SK-N-SH treated with all-trans-retinoic acid at 6 μM for 48 hours (cell line): ENCODE results near the gene SLAMF1.

ENCODE experiments used
- CSDC2 ChIP-seq: fragments of 250-450 bp; sonication (Bioruptor Pico); IDR thresholded peaks from 2 replicates; pipeline ENCODE4 v1.5.0; 2020; ENCODE audit warnings: mild to moderate bottlenecking, moderate library complexity
- GLIS3 ChIP-seq: fragments of 250-450 bp; sonication (Bioruptor Pico); IDR thresholded peaks from 2 replicates; pipeline ENCODE4 v1.5.0; 2020; ENCODE audit warnings: mild to moderate bottlenecking, moderate library complexity
- OSR1 ChIP-seq: fragments of 250-450 bp; sonication (Bioruptor Pico); IDR thresholded peaks from 2 replicates; pipeline ENCODE4 v1.8.0; 2022; ENCODE audit warnings: moderate library complexity, mild to moderate bottlenecking, inconsistent platforms
- ZFP3 ChIP-seq: fragments of 250-450 bp; sonication (Bioruptor Pico); IDR thresholded peaks from 2 replicates; pipeline ENCODE4 v1.5.0; 2020; ENCODE audit warnings: mild to moderate bottlenecking, moderate library complexity
- ZFP30 ChIP-seq: fragments of 450-650 bp; formaldehyde crosslinking; IDR thresholded peaks from 2 replicates; pipeline ENCODE4 v1.5.0; 2022; ENCODE audit warnings: mild to moderate bottlenecking, moderate library complexity
- ZNF70 ChIP-seq: fragments of 450-650 bp; formaldehyde crosslinking; IDR thresholded peaks from 2 replicates; pipeline ENCODE4 v1.5.0; 2020; ENCODE audit warnings: mild to moderate bottlenecking, moderate library complexity
- TF ChIP-seq, protein P1 (sequence below): fragments of 250-450 bp; sonication (Bioruptor Pico); IDR thresholded peaks from 2 replicates; pipeline ENCODE4 v1.8.0; 2021; ENCODE audit warnings: low read depth, mild to moderate bottlenecking, moderate library complexity, borderline replicate concordance
- TF ChIP-seq, protein P2 (sequence below): fragments of 250-450 bp; sonication (Bioruptor Pico); IDR thresholded peaks from 2 replicates; pipeline ENCODE4 v1.8.0; 2020; ENCODE audit warnings: mild to moderate bottlenecking, moderate library complexity, borderline replicate concordance

DNA sequence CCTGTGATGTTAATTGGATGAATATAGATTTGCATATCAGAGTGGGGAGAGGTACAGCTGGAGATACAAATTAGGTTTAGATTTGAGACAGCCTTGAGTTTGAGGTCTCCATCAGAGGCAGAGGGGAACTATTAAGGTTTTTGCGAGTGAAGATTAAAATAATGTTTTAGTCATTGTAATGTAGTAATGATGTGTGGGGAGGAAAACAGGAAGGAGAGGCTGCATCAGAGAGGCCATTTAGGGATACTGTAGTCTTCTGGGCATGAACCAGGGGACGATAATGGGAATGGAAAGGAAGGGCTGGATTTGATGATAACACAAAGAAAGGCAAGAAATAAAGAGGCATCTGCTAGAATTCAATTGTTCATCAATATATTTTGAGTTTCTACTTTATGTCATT is 77.0 kb downstream of the SLAMF1 start:
- TF ChIP-seq ZFP3 (CRISPR knock-in tag) (no peak), OSR1 (no peak), GLIS3 (CRISPR knock-in tag) (no peak), ZFP30 (no peak), ZNF70 (CRISPR knock-in tag) (no peak), CSDC2 (no peak)
- TF ChIP-seq, protein P1, sequence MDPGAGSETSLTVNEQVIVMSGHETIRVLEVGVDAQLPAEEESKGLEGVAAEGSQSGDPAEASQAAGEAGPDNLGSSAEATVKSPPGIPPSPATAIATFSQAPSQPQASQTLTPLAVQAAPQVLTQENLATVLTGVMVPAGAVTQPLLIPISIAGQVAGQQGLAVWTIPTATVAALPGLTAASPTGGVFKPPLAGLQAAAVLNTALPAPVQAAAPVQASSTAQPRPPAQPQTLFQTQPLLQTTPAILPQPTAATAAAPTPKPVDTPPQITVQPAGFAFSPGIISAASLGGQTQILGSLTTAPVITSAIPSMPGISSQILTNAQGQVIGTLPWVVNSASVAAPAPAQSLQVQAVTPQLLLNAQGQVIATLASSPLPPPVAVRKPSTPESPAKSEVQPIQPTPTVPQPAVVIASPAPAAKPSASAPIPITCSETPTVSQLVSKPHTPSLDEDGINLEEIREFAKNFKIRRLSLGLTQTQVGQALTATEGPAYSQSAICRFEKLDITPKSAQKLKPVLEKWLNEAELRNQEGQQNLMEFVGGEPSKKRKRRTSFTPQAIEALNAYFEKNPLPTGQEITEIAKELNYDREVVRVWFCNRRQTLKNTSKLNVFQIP: no peak
- TF ChIP-seq, protein P2, sequence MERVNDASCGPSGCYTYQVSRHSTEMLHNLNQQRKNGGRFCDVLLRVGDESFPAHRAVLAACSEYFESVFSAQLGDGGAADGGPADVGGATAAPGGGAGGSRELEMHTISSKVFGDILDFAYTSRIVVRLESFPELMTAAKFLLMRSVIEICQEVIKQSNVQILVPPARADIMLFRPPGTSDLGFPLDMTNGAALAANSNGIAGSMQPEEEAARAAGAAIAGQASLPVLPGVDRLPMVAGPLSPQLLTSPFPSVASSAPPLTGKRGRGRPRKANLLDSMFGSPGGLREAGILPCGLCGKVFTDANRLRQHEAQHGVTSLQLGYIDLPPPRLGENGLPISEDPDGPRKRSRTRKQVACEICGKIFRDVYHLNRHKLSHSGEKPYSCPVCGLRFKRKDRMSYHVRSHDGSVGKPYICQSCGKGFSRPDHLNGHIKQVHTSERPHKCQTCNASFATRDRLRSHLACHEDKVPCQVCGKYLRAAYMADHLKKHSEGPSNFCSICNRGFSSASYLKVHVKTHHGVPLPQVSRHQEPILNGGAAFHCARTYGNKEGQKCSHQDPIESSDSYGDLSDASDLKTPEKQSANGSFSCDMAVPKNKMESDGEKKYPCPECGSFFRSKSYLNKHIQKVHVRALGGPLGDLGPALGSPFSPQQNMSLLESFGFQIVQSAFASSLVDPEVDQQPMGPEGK (CRISPR knock-in tag): no peak
